Endothelial cell (in vitro differentiated cells): ENCODE results near the gene PFKFB3. TPM values are rescaled to one million over a fixed set of nuclear protein-coding genes. Genes with fewer than 3 reads are reported as not detected.

Experiments
- DNase-seq: peaks from one replicate; pipeline ENCODE4 v3.0.0; 2021; ENCODE audit warnings: low spot score
- H3K27ac Mint-ChIP-seq: one replicate; pipeline ENCODE4 v1.8.0; 2021; ENCODE audit warnings: mixed read lengths, inconsistent platforms; ENCODE audit not compliant: unreplicated experiment
- H3K27me3 Mint-ChIP-seq: one replicate; pipeline ENCODE4 v1.8.0; 2021; ENCODE audit warnings: mild to moderate bottlenecking, moderate library complexity, mixed read lengths, inconsistent platforms; ENCODE audit not compliant: unreplicated experiment
- H3K36me3 Mint-ChIP-seq: one replicate; pipeline ENCODE4 v1.8.0; 2021; ENCODE audit warnings: mild to moderate bottlenecking, low read depth, mixed read lengths, inconsistent platforms; ENCODE audit not compliant: unreplicated experiment
- H3K4me1 Mint-ChIP-seq: one replicate; pipeline ENCODE4 v1.8.0; 2021; ENCODE audit warnings: mild to moderate bottlenecking, mixed read lengths, inconsistent platforms; ENCODE audit not compliant: unreplicated experiment
- H3K4me3 Mint-ChIP-seq: one replicate; pipeline ENCODE4 v1.8.0; 2021; ENCODE audit warnings: mild to moderate bottlenecking, mixed read lengths, inconsistent platforms; ENCODE audit not compliant: unreplicated experiment
- H3K9me3 Mint-ChIP-seq: one replicate; pipeline ENCODE4 v1.8.0; 2021; ENCODE audit warnings: mixed read lengths, inconsistent platforms; ENCODE audit not compliant: unreplicated experiment
- CTCF ChIP-seq: fragments of 200-600 bp; sonication (generic); IDR thresholded peaks from one replicate; pipeline ENCODE4 v1.5.0; 2021; ENCODE audit warnings: antibody characterized with exemption; ENCODE audit not compliant: unreplicated experiment
- total RNA-seq: library from RNA; stranded (reverse); fragmentation: NEBNext Ultra II Directional; extraction: Animal tissue kit (Norgen Biotek cat#: 25700); gene quantifications from one replicate; pipeline ENCODE4 v1.2.1, GENCODE V29; 2021; ENCODE audit not compliant: unreplicated experiment

Gene PFKFB3
- total RNA-seq, 1 donor from 2014 or later = 32.3 TPM

- Mint-ChIP-seq H3K27me3 (peaks cover 4% of the 10 kb centered on the region), H3K36me3 (peaks cover 8% of the 10 kb centered on the region), H3K9me3 (peaks cover 5% of the 10 kb centered on the region), H3K4me3 (no peak overlapping the region), H3K4me1 (no peaks in the 10 kb centered on the region), H3K27ac (no peak overlapping the region)
- no peak for DNase-seq
- no peak for TF ChIP-seq CTCF
Observed at GRCh38 chr10:6260843-6261242, 58.1 kb downstream of the PFKFB3 start.

GRCh38 chr10:6267941-6268340 is 65.2 kb downstream of the PFKFB3 start:
- peak overlapping the region; percentile 94 for H3K27ac Mint-ChIP-seq
- DNase-seq = peak; percentile 65

GRCh38 chr10:6269432-6269831 is 66.7 kb downstream of the PFKFB3 start:
- Mint-ChIP-seq H3K36me3 (no peaks in the 10 kb centered on the region), H3K4me3 (no peak overlapping the region), H3K4me1 (peaks cover 26% of the 10 kb centered on the region), H3K27ac (no peak overlapping the region), H3K27me3 (peaks cover 2% of the 10 kb centered on the region), H3K9me3 (no peaks in the 10 kb centered on the region)
- no peak for TF ChIP-seq CTCF
- DNase-seq = no peak

More at GRCh38 chr10:6267941-6268340, 65.2 kb downstream of the PFKFB3 start:
- H3K9me3 Mint-ChIP-seq = no peaks in the 10 kb centered on the region
- H3K27me3 Mint-ChIP-seq = peaks cover 2% of the 10 kb centered on the region
- H3K36me3 Mint-ChIP-seq = no peaks in the 10 kb centered on the region
- no peak for TF ChIP-seq CTCF
- no peak overlapping the region for H3K4me3 Mint-ChIP-seq
- H3K4me1 Mint-ChIP-seq = peaks cover 26% of the 10 kb centered on the region

GRCh38 chr10:6269953-6270867 is 67.5 kb downstream of the PFKFB3 start:
- no peaks in the 10 kb centered on the region for H3K36me3 Mint-ChIP-seq
- no peak overlapping the region for H3K4me3 Mint-ChIP-seq
- H3K9me3 Mint-ChIP-seq = no peaks in the 10 kb centered on the region

More at GRCh38 chr10:6269953-6270867, 67.5 kb downstream of the PFKFB3 start:
- H3K4me1 Mint-ChIP-seq = peaks cover 29% of the 10 kb centered on the region
- peaks cover 2% of the 10 kb centered on the region for H3K27me3 Mint-ChIP-seq
- TF ChIP-seq CTCF = no peak
- DNase-seq = no peak
- H3K27ac Mint-ChIP-seq = peak overlapping the region; percentile 10
